ENCODE measurements around the gene AGRN. TPM values are rescaled to one million over a fixed set of nuclear protein-coding genes. Genes with fewer than 3 reads are reported as not detected.

AGRN gene
- total RNA-seq, 1 experiment from 2014 or later: 184 TPM

- ATAC-seq (peak; percentile 13; the same call in 1 of the 2 replicates), DNase-seq (ENCODE audit: low spot score) (no peak)
- peaks cover 12% of the 10 kb centered on the region for H3K27me3 Mint-ChIP-seq (ENCODE audit: low read depth)
- H3K36me3 Mint-ChIP-seq: no peaks in the 10 kb centered on the region
- H3K27ac Mint-ChIP-seq: peak within 1 kb of the TSS; percentile 68; the same call in 1 of the 2 replicates
- TF ChIP-seq TEAD4 (CRISPR knock-in tag; IDR thresholded peaks at IDR 0.05) (no peak), ZBTB21 (CRISPR knock-in tag; IDR thresholded peaks at IDR 0.05; ENCODE audit: borderline replicate concordance) (no peak), ZNF232 (CRISPR knock-in tag; IDR thresholded peaks at IDR 0.05) (no peak), ATF2 (CRISPR knock-in tag; IDR thresholded peaks at IDR 0.05; ENCODE audit: borderline replicate concordance, low read depth) (no peak), ZNF423 (CRISPR knock-in tag; IDR thresholded peaks at IDR 0.05) (no peak), ESRRA (CRISPR knock-in tag; IDR thresholded peaks at IDR 0.05; ENCODE audit: borderline replicate concordance) (no peak), FOXK1 (CRISPR knock-in tag; IDR thresholded peaks at IDR 0.05) (no peak), ATF3 (CRISPR knock-in tag; conservative IDR thresholded peaks at IDR 0.05) (no peak), ZNF263 (CRISPR knock-in tag; IDR thresholded peaks at IDR 0.05; ENCODE audit: low read depth) (no peak)
- TF ChIP-seq, protein P1, sequence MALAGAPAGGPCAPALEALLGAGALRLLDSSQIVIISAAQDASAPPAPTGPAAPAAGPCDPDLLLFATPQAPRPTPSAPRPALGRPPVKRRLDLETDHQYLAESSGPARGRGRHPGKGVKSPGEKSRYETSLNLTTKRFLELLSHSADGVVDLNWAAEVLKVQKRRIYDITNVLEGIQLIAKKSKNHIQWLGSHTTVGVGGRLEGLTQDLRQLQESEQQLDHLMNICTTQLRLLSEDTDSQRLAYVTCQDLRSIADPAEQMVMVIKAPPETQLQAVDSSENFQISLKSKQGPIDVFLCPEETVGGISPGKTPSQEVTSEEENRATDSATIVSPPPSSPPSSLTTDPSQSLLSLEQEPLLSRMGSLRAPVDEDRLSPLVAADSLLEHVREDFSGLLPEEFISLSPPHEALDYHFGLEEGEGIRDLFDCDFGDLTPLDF (CRISPR knock-in tag; IDR thresholded peaks at IDR 0.05): no peak
- TF ChIP-seq, protein P2, sequence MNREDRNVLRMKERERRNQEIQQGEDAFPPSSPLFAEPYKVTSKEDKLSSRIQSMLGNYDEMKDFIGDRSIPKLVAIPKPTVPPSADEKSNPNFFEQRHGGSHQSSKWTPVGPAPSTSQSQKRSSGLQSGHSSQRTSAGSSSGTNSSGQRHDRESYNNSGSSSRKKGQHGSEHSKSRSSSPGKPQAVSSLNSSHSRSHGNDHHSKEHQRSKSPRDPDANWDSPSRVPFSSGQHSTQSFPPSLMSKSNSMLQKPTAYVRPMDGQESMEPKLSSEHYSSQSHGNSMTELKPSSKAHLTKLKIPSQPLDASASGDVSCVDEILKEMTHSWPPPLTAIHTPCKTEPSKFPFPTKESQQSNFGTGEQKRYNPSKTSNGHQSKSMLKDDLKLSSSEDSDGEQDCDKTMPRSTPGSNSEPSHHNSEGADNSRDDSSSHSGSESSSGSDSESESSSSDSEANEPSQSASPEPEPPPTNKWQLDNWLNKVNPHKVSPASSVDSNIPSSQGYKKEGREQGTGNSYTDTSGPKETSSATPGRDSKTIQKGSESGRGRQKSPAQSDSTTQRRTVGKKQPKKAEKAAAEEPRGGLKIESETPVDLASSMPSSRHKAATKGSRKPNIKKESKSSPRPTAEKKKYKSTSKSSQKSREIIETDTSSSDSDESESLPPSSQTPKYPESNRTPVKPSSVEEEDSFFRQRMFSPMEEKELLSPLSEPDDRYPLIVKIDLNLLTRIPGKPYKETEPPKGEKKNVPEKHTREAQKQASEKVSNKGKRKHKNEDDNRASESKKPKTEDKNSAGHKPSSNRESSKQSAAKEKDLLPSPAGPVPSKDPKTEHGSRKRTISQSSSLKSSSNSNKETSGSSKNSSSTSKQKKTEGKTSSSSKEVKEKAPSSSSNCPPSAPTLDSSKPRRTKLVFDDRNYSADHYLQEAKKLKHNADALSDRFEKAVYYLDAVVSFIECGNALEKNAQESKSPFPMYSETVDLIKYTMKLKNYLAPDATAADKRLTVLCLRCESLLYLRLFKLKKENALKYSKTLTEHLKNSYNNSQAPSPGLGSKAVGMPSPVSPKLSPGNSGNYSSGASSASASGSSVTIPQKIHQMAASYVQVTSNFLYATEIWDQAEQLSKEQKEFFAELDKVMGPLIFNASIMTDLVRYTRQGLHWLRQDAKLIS (CRISPR knock-in tag; IDR thresholded peaks at IDR 0.05; ENCODE audit: borderline replicate concordance): no peak
- H3K9me3 Mint-ChIP-seq: no peaks in the 10 kb centered on the region
- no peak within 1 kb of the TSS for H3K4me3 Mint-ChIP-seq
- ChIA-PET CTCF (interaction anchor here (0.6 to 3.2 kb wide), 4 partner anchors 10 to 89 kb away, joined by 3 to 14 read pairs (median 7); no protein-coding TSS in a partner anchor), POLR2A (no interaction called here)
- H3K4me1 Mint-ChIP-seq: no peaks in the 10 kb centered on the region
Measured at GRCh38 chr1:1073743-1074587, 54.0 kb downstream of the AGRN start, which contains the start of gene RNF223. Gene RNF223, minus strand, starts transcription at chr1:1074306. Its CDS starts 1,740 bp downstream, at chr1:1072566.

DNA sequence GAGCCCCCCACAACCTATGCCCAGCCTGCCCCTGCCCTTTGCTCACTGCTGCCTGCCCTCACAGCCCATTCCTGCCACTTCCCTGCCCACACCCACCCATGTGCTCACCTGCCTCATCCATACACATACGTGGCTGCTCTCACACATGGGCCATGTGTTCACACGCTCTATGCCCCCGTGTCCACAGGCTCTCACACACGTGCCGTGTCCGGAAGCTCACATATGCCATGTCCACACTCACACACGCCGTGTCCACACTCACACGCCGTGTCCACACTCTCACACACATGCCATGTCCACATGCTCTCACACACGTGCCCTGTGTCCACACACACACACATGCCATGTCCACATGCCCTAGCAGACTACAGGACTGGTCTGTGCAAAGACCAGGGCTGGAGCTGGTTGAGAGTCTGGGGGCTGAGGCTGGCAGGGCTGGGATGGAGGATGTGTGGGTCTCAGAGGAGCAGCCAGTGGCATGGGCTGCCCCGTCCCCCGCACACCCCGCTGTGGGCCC, 54.8 kb downstream of the AGRN start:
- H3K27me3 Mint-ChIP-seq (ENCODE audit: low read depth): peaks cover 12% of the 10 kb centered on the region
- POLR2A ChIA-PET: no interaction called here
- no peak for DNase-seq (ENCODE audit: low spot score)
- no peaks in the 10 kb centered on the region for H3K4me1 Mint-ChIP-seq
- H3K27ac Mint-ChIP-seq: peak overlapping the region; percentile 68; the same call in 1 of the 2 replicates
- no peaks in the 10 kb centered on the region for H3K9me3 Mint-ChIP-seq
- H3K4me3 Mint-ChIP-seq: no peak overlapping the region
- ATAC-seq: no peak
- CTCF ChIA-PET: interaction anchor here (1.3 to 3.2 kb wide), 3 partner anchors 11 to 90 kb away, joined by 4 to 14 read pairs (median 10); no protein-coding TSS in a partner anchor
- TF ChIP-seq JUN (CRISPR knock-in tag; IDR thresholded peaks at IDR 0.05): no peak
- TF ChIP-seq, protein P3, sequence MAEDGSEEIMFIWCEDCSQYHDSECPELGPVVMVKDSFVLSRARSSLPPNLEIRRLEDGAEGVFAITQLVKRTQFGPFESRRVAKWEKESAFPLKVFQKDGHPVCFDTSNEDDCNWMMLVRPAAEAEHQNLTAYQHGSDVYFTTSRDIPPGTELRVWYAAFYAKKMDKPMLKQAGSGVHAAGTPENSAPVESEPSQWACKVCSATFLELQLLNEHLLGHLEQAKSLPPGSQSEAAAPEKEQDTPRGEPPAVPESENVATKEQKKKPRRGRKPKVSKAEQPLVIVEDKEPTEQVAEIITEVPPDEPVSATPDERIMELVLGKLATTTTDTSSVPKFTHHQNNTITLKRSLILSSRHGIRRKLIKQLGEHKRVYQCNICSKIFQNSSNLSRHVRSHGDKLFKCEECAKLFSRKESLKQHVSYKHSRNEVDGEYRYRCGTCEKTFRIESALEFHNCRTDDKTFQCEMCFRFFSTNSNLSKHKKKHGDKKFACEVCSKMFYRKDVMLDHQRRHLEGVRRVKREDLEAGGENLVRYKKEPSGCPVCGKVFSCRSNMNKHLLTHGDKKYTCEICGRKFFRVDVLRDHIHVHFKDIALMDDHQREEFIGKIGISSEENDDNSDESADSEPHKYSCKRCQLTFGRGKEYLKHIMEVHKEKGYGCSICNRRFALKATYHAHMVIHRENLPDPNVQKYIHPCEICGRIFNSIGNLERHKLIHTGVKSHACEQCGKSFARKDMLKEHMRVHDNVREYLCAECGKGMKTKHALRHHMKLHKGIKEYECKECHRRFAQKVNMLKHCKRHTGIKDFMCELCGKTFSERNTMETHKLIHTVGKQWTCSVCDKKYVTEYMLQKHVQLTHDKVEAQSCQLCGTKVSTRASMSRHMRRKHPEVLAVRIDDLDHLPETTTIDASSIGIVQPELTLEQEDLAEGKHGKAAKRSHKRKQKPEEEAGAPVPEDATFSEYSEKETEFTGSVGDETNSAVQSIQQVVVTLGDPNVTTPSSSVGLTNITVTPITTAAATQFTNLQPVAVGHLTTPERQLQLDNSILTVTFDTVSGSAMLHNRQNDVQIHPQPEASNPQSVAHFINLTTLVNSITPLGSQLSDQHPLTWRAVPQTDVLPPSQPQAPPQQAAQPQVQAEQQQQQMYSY (CRISPR knock-in tag; IDR thresholded peaks at IDR 0.05): peak; percentile 69
- H3K36me3 Mint-ChIP-seq: no peaks in the 10 kb centered on the region

All from WTC11 (cell line).